HG03432 (cell line): Measurements from ENCODE around the gene MARCHF9.

Source experiments
- ATAC-seq: cut with Tn5 transposase; IDR thresholded peaks from one replicate; pipeline ENCODE4 v1.9.1; 2021; ENCODE audit warnings: mild to moderate bottlenecking, moderate library complexity; ENCODE audit not compliant: unreplicated experiment

Gene MARCHF9

DNA sequence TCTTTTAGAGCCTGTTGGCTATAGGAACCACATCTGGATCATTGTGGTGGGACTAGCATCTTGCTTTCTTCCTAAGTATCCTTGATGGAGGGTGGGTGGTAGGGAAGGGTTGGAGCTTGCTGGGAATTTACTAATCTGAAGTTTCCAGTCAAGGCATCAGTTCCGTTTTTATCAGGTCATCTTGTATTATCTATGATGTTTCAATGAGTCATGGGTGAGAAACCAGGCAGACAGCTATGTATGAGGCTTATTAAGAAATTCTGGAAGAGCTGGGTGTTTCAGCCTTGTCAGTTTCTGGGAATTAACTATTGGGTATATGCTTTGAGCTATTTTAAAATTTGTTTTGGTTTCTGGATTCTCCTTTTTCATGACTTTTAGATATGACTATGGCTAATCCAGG is 39.0 kb downstream of the MARCHF9 start:
- no peak for ATAC-seq

GRCh38 chr12:57795354-57795753 is 40.5 kb downstream of the MARCHF9 start:
- ATAC-seq = no peak

GRCh38 chr12:57796996-57797395 is 42.1 kb downstream of the MARCHF9 start:
- no peak for ATAC-seq

DNA sequence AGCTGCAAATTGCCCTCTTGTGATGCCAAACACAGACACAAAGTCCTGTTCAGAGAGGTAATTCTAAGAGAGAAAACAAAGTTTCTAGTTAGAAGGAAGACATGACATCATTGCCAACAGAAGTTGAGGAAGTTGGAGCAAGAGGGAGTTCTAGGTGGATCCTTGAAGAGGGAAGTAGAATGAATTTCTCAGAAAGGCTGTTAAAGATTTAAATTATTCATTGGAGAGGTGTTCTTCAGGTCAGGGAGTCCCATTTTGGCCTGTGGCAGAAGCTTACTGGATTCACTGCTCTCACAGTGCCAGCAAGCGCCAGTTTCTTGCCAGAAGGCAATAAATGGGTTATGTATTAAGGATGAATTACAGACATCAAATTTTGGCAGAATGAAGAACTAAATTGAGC is 43.0 kb downstream of the MARCHF9 start:
- ATAC-seq = no peak

- no peak for ATAC-seq
These were observed 46.1 kb downstream of the MARCHF9 start for GRCh38 chr12:57800965-57801364.

GRCh38 chr12:57802607-57803006 is 47.7 kb downstream of the MARCHF9 start:
- no peak for ATAC-seq

DNA sequence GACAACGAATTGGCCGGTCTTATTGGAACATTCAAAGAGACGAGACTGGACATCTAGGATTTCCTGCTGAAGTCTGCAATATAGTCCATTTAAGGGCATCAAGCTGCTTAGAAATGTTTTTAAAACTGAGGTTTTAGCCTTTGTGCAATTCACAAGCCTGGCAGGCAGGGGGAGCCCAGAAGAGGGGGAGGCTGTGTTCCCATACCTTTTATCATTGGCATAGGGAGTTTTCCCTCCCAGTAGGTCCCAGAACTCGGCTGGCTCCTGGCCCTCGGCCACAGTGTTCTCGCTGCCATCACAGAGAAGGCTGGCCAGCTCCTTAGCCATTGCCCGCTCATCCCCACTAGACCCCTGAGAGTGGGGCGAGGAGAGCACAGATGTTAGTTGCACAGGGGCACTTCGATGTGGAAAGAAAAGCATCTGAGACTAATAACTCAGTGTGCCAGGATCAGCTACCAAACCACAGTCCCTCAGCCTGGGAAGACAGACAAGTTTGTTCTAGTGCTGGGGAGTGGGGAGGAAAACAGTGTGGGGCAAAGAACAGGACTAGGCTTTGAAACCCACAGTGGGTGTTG is 48.5 kb downstream of the MARCHF9 start:
- peak; percentile 50 for ATAC-seq

DNA sequence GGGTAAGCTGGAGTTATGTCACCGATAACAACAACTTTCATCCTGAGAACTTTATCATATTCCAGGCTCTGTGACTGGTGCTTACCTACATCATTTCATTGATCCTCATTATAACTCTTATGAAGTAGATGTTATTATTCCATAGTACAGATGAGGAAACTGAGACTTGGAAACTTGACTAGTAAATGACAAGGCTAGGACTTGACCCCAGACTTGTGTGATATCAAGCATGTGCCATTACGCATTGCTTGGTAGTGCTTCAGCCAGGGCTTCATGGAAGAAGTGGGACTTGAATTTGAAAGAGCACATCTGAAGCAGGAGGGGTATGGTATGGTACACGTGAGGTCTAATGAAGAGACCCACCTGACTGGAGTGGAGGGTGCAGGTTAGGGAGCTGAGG is 51.8 kb downstream of the MARCHF9 start:
- no peak for ATAC-seq

DNA sequence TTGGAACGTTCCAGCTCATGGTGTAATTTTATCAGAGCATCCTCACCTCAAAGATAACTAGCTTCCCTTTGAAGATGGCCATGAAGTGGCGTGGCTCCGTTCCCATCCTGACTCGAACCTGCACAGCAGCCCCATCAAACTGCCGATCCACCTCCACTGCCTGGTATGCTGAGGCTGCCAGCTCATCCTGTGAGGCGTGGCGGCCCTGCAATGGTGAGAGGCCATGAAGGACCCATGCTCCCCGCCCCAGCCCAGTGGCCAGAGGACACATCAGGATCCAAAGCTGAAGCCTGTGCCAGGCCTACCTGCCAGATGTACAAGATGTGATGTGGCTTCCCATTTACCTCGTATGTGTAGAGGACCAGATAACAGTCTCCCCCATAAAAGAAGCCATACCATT is 52.4 kb downstream of the MARCHF9 start:
- no peak for ATAC-seq

- no peak for ATAC-seq
These were observed 53.4 kb downstream of the MARCHF9 start for GRCh38 chr12:57808351-57808750.

- ATAC-seq = no peak
These were observed 54.5 kb downstream of the MARCHF9 start for GRCh38 chr12:57809425-57809824.
